Vagina (tissue), 2 donors: ENCODE data around the gene PCP4. TPM values are rescaled to one million over a fixed set of nuclear protein-coding genes. Genes with fewer than 3 reads are reported as not detected.

Experiments used
- DNase-seq, 2 donors: peaks; one replicate each; pipeline ENCODE4 v3.0.0-alpha.2; 2017; ENCODE audit errors: extremely low spot score in 2 of 2
- H3K27ac ChIP-seq: fragments of 200-600 bp; sonication (generic); one replicate; pipeline ENCODE4 v1.5.1; 2019
- H3K27me3 ChIP-seq: fragments of 200-600 bp; sonication (generic); one replicate; pipeline ENCODE4 v1.5.1; 2019
- H3K36me3 ChIP-seq, 2 donors: fragments of 200-600 bp; sonication (generic); one replicate each; pipeline ENCODE4 v1.5.1; 2017 to 2019
- H3K4me1 ChIP-seq: fragments of 200-600 bp; sonication (generic); one replicate; pipeline ENCODE4 v1.5.1; 2019
- H3K4me3 ChIP-seq, 2 donors: fragments of 200-600 bp; sonication (generic); 1 replicate in 1 of 2; 2 replicates in 1 of 2; pipeline ENCODE4 v1.5.1; 2016 to 2019
- H3K9me3 ChIP-seq: fragments of 200-600 bp; sonication (generic); one replicate; pipeline ENCODE4 v1.5.1; 2019
- CTCF ChIP-seq, 3 experiments: fragments of 450-650 bp in 2 of 3; fragments of 200-600 bp in 1 of 3; sonication (generic) in 1 of 3; IDR thresholded peaks; one replicate each; pipeline ENCODE4 v1.5.1; 2017 to 2019; ENCODE audit warnings: antibody characterized with exemption in 3 of 3, mild to moderate bottlenecking in 2 of 3, moderate library complexity in 2 of 3
- POLR2A ChIP-seq, 2 donors: fragments of 450-650 bp; IDR thresholded peaks; one replicate each; pipeline ENCODE4 v1.6.1; 2017; ENCODE audit warnings: antibody characterized with exemption in 2 of 2, mild to moderate bottlenecking in 2 of 2, moderate library complexity in 2 of 2
- POLR2AphosphoS5 ChIP-seq, 2 donors: sonication (generic); formaldehyde crosslinking; IDR thresholded peaks; one replicate each; pipeline ENCODE4 v1.9.0; 2017; ENCODE audit warnings: antibody characterized with exemption in 2 of 2, mild to moderate bottlenecking in 2 of 2, low read depth in 1 of 2; ENCODE audit not compliant: insufficient read depth in 1 of 2
- intact Hi-C: fragments of 100-400 bp; cut with DNase I; formaldehyde crosslinking; loops from one replicate; pipeline ENCODE4 v1.15.1; 2023
- total RNA-seq: library from RNA; depleted of rRNA; stranded (reverse); fragments of >200 nt; gene quantifications from one replicate; pipeline ENCODE4 v1.2.3, GENCODE V29; 2016

Gene PCP4
- total RNA-seq, 1 donor from 2014 or later: 174 TPM

- intact Hi-C loops: no loop called here
- H3K27me3 ChIP-seq: no peaks in the 10 kb centered on the region
- no peaks in the 10 kb centered on the region for H3K9me3 ChIP-seq
- H3K36me3 ChIP-seq: no peaks in the 10 kb centered on the region
- no peak for DNase-seq
- no peak overlapping the region for H3K4me3 ChIP-seq
- H3K4me1 ChIP-seq: peaks cover 10% of the 10 kb centered on the region
- TF ChIP-seq CTCF (IDR thresholded peaks at IDR 0.05): no peak
- TF ChIP-seq POLR2AphosphoS5 (IDR thresholded peaks at IDR 0.05; ENCODE audit: insufficient read depth in 1 of 2, low read depth in 1 of 2): no peak
- TF ChIP-seq POLR2A (IDR thresholded peaks at IDR 0.05): no peak
- H3K27ac ChIP-seq: no peak overlapping the region
Observed at GRCh38 chr21:39908265-39908923, 41.2 kb downstream of the PCP4 start.

- TF ChIP-seq POLR2AphosphoS5 (IDR thresholded peaks at IDR 0.05; ENCODE audit: insufficient read depth in 1 of 2, low read depth in 1 of 2) (no peak), POLR2A (IDR thresholded peaks at IDR 0.05) (no peak), CTCF (IDR thresholded peaks at IDR 0.05) (no peak)
- Histone ChIP-seq H3K4me3 (no peak overlapping the region), H3K4me1 (peaks cover 10% of the 10 kb centered on the region), H3K36me3 (no peaks in the 10 kb centered on the region), H3K9me3 (no peaks in the 10 kb centered on the region), H3K27ac (no peak overlapping the region), H3K27me3 (no peaks in the 10 kb centered on the region)
- intact Hi-C loops: no loop called here
- DNase-seq: no peak
Observed at GRCh38 chr21:39911286-39912199, 44.3 kb downstream of the PCP4 start.

DNA sequence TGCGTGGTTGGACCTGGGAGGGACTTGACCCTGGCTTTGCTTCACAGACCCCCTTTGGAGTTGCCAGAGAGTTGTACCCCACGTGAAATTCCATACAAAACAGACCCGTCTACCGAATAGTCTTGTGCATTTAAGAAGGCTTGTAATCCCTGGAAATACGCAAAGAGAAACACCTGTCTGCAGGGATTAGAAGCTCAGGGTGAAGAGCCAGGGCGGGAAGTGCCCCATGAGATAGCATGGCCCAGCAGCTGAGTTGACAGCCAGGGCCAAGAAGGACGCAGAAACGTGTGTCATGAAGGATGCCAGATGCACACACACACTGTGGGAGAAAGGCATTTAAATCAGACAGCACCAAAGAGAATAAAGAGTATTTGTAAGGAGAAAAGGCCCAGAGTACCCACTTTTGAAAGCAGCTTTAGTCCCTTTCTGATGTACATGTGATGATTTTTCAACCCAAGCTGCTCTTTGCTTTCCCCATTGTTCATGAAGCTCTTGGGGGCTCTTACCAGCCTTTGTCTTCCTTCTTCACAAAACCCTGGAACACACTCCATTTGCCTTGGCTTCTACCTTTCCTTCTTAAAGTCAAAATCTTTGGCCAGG lies 46.6 kb downstream of the PCP4 start:
- Histone ChIP-seq H3K36me3 (no peaks in the 10 kb centered on the region), H3K4me3 (no peak overlapping the region), H3K9me3 (no peaks in the 10 kb centered on the region), H3K27ac (no peak overlapping the region), H3K27me3 (no peaks in the 10 kb centered on the region), H3K4me1 (no peaks in the 10 kb centered on the region)
- intact Hi-C loops: no loop called here
- no peak for DNase-seq
- no peak for TF ChIP-seq POLR2A (IDR thresholded peaks at IDR 0.05)
- TF ChIP-seq CTCF (IDR thresholded peaks at IDR 0.05): no peak
- TF ChIP-seq POLR2AphosphoS5 (IDR thresholded peaks at IDR 0.05; ENCODE audit: insufficient read depth in 1 of 2, low read depth in 1 of 2): no peak

GRCh38 chr21:39915881-39916280 lies 48.6 kb downstream of the PCP4 start:
- Histone ChIP-seq H3K27ac (no peak overlapping the region), H3K4me3 (no peak overlapping the region), H3K9me3 (no peaks in the 10 kb centered on the region), H3K4me1 (no peaks in the 10 kb centered on the region), H3K27me3 (no peaks in the 10 kb centered on the region), H3K36me3 (no peaks in the 10 kb centered on the region)
- TF ChIP-seq POLR2A (IDR thresholded peaks at IDR 0.05) (no peak), POLR2AphosphoS5 (IDR thresholded peaks at IDR 0.05; ENCODE audit: insufficient read depth in 1 of 2, low read depth in 1 of 2) (no peak), CTCF (IDR thresholded peaks at IDR 0.05) (no peak)
- no peak for DNase-seq
- intact Hi-C loops: no loop called here
